Measurements from ENCODE around the gene DENND4A.

DNA sequence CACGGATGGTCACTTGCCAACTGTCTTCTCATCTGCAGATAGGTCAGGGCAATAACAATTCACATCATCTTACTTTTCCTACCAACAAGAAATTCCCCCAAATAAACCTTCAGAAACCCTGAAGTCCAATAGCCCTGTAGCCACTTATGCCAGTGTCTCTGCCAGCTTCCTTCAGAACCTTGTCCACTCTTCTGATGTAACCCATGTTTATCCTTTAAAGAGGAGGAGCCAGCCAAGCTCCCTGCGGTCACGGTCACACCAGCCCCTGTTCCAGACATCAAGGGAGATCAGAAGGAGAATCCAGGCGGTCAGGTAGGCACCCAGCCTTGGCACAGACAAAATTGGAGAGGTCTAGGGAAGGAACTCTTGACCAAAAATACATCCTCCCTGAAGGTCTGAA lies 146.7 kb downstream of the DENND4A start:
- TF ChIP-seq, protein P1, sequence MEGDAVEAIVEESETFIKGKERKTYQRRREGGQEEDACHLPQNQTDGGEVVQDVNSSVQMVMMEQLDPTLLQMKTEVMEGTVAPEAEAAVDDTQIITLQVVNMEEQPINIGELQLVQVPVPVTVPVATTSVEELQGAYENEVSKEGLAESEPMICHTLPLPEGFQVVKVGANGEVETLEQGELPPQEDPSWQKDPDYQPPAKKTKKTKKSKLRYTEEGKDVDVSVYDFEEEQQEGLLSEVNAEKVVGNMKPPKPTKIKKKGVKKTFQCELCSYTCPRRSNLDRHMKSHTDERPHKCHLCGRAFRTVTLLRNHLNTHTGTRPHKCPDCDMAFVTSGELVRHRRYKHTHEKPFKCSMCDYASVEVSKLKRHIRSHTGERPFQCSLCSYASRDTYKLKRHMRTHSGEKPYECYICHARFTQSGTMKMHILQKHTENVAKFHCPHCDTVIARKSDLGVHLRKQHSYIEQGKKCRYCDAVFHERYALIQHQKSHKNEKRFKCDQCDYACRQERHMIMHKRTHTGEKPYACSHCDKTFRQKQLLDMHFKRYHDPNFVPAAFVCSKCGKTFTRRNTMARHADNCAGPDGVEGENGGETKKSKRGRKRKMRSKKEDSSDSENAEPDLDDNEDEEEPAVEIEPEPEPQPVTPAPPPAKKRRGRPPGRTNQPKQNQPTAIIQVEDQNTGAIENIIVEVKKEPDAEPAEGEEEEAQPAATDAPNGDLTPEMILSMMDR (IDR thresholded peaks at IDR 0.05 in 4 of 5, conservative IDR thresholded peaks at IDR 0.05 in 1 of 5), result no peak
- no peak for TF ChIP-seq POLR2A (IDR thresholded peaks at IDR 0.05)
